Naive thymus-derived CD4-positive, alpha-beta T cell (primary cell): ENCODE results near the gene OR4K17. TPM values are rescaled to one million over a fixed set of nuclear protein-coding genes. Genes with fewer than 3 reads are reported as not detected.

Experiments
- polyA plus RNA-seq, 2 donors: library from polyadenylated mRNA; unstranded; fragments of 300-500 nt; fragmentation: Illumina TruSeq; gene quantifications; one replicate each; pipeline ENCODE4 v1.2.3, GENCODE V29; 2021
- total RNA-seq, 6 experiments: library from RNA in 5 of 6; stranded (reverse) in 5 of 6; gene quantifications; 1 replicate in 5 of 6; 2 replicates in 1 of 6; pipeline ENCODE4 v1.2.3 and lab custom pipeline; 2021 to 2026

OR4K17 gene
- total and polyA plus RNA-seq, 7 experiments from 2014 or later, result not detected

Other genes with a start within 250 kb of the OR4K17 start
- gene OR4K2, start 235.6 kb upstream of the OR4K17 start, total RNA-seq, result not detected
- not detected for gene OR4K2, start 235.6 kb upstream of the OR4K17 start, polyA plus RNA-seq
- gene OR4K5, start 190.1 kb upstream of the OR4K17 start, total RNA-seq, result not detected
- not detected for gene OR4K5, start 190.1 kb upstream of the OR4K17 start, polyA plus RNA-seq
- gene OR4K1, start 179.8 kb upstream of the OR4K17 start, total RNA-seq, result not detected
- not detected for gene OR4K1, start 179.8 kb upstream of the OR4K17 start, polyA plus RNA-seq
- gene OR4K15, start 135.1 kb upstream of the OR4K17 start, total RNA-seq, result not detected
- not detected for gene OR4K15, start 135.1 kb upstream of the OR4K17 start, polyA plus RNA-seq
- gene OR4Q2, start 108.6 kb upstream of the OR4K17 start, total RNA-seq, result not detected
- gene OR4Q2, start 108.6 kb upstream of the OR4K17 start, polyA plus RNA-seq, result not detected
- gene OR4K14, start 91.4 kb upstream of the OR4K17 start, total RNA-seq, result not detected
- not detected for gene OR4K14, start 91.4 kb upstream of the OR4K17 start, polyA plus RNA-seq
- not detected for gene OR4K13, start 74.7 kb upstream of the OR4K17 start, total RNA-seq
- gene OR4K13, start 74.7 kb upstream of the OR4K17 start, polyA plus RNA-seq, result not detected
- gene OR4L1, start 50.7 kb upstream of the OR4K17 start, total RNA-seq, result not detected
- not detected for gene OR4L1, start 50.7 kb upstream of the OR4K17 start, polyA plus RNA-seq
- not detected for gene OR4N5, start 28.1 kb downstream of the OR4K17 start, total RNA-seq
- gene OR4N5, start 28.1 kb downstream of the OR4K17 start, polyA plus RNA-seq, result not detected
- gene OR11G2, start 80.2 kb downstream of the OR4K17 start, total RNA-seq, result not detected
- not detected for gene OR11G2, start 80.2 kb downstream of the OR4K17 start, polyA plus RNA-seq
- not detected for gene OR11H6, start 113.0 kb downstream of the OR4K17 start, total RNA-seq
- gene OR11H6, start 113.0 kb downstream of the OR4K17 start, polyA plus RNA-seq, result not detected
- gene OR11H7, start 118.2 kb downstream of the OR4K17 start, total RNA-seq, result not detected
- gene OR11H7, start 118.2 kb downstream of the OR4K17 start, polyA plus RNA-seq, result not detected
- gene OR11H4, start 128.5 kb downstream of the OR4K17 start, total RNA-seq, result not detected
- gene OR11H4, start 128.5 kb downstream of the OR4K17 start, polyA plus RNA-seq, result not detected
- gene TTC5, start 195.2 kb downstream of the OR4K17 start, total RNA-seq, result 10 to 100 TPM; 16.4 to 30.1 (median 20.3) TPM
- gene TTC5, start 195.2 kb downstream of the OR4K17 start, polyA plus RNA-seq, result 10 to 100 TPM; 20.8 to 21.3 TPM
- 10 to 100 TPM; 19.1 to 29.8 (median 28.7) TPM for gene CCNB1IP1, start 222.5 kb downstream of the OR4K17 start, total RNA-seq
- 10 to 100 TPM; 14.8 to 21.4 TPM for gene CCNB1IP1, start 222.5 kb downstream of the OR4K17 start, polyA plus RNA-seq
- 10 to 100 TPM; 15.3 to 24.5 (median 21.3) TPM for gene PARP2, start 232.9 kb downstream of the OR4K17 start, total RNA-seq
- 10 to 100 TPM in 1 of 2 donors, 1 to 10 TPM in 1; 9.8 to 14.0 TPM for gene PARP2, start 232.9 kb downstream of the OR4K17 start, polyA plus RNA-seq